Measurements from ENCODE around the gene ALDH1B1. TPM values are rescaled to one million over a fixed set of nuclear protein-coding genes. Genes with fewer than 3 reads are reported as not detected.

The ALDH1B1 gene
- total and polyA plus RNA-seq, 2 donors (not counting 1 experiment from before 2014, with no cell fraction given), result 16.2 to 17.4 TPM

- Histone ChIP-seq H3K4me3 (replicated peaks in 1 of 4; ENCODE audit: control extremely low read depth in 1 of 4, insufficient read depth in 1 of 4, low read depth in 3 of 4, low read length in 4 of 4) (no peak overlapping the region), H3K9ac (ENCODE audit: insufficient read depth, low read length) (no peak overlapping the region), H3K4me1 (ENCODE audit: control insufficient read depth, extremely low read depth, insufficient read depth, low read length) (no peaks in the 10 kb centered on the region), H3K27me3 (ENCODE audit: control insufficient read depth, insufficient read depth, low read length) (peaks cover 22% of the 10 kb centered on the region), H3K9me3 (ENCODE audit: control insufficient read depth, insufficient read depth, low read depth, low read length) (no peaks in the 10 kb centered on the region), H4K20me1 (ENCODE audit: control insufficient read depth, extremely low read depth, insufficient read depth, low read length) (no peaks in the 10 kb centered on the region), H2AFZ (ENCODE audit: low read length) (no peak overlapping the region), H3K27ac (ENCODE audit: insufficient read depth, low read length) (no peak overlapping the region), H3K4me2 (ENCODE audit: extremely low read depth, insufficient read depth, low read length) (no peak overlapping the region), H3K36me3 (ENCODE audit: control insufficient read depth, insufficient read depth, low read length) (no peaks in the 10 kb centered on the region), H3K79me2 (ENCODE audit: control insufficient read depth, insufficient read depth, low read length) (no peaks in the 10 kb centered on the region)
- DNase-seq (ENCODE audit: low read depth in 2 of 2), result no peak
- no peak for TF ChIP-seq EZH2 (IDR thresholded peaks at IDR 0.05; ENCODE audit: low read length, missing control alignments)
- no peak for TF ChIP-seq CTCF (conservative IDR thresholded peaks at IDR 0.05 in 1 of 2, IDR thresholded peaks at IDR 0.05 in 1 of 2; ENCODE audit: low read depth in 1 of 2, low read length in 2 of 2)
Measured at GRCh38 chr9:38347271-38347671, 45.2 kb upstream of the ALDH1B1 start.

DNA sequence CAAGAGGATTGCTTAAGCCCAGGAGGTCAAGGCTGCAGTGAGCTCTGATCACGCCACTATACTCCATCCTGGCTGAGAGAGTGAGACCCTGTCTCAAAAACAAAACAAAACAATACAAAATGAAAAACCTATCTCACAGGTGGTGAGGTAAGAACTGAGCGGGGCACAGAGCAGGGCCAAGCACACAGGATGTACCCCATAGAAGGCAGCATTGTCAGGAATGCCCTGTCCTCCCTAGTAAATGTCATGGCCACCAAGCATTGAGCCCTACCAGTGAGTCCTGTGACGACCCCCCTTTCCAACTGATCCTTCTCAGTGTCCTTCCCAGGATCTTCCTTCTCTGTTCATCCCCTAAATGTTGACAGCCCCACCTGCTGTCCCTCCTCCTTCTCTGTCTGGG lies 44.6 kb upstream of the ALDH1B1 start:
- H2AFZ ChIP-seq (ENCODE audit: low read length), result no peak overlapping the region
- H3K4me3 ChIP-seq (replicated peaks in 1 of 4; ENCODE audit: control extremely low read depth in 1 of 4, insufficient read depth in 1 of 4, low read depth in 3 of 4, low read length in 4 of 4), result no peak overlapping the region
- H3K36me3 ChIP-seq (ENCODE audit: control insufficient read depth, insufficient read depth, low read length), result no peaks in the 10 kb centered on the region
- H3K4me2 ChIP-seq (ENCODE audit: extremely low read depth, insufficient read depth, low read length), result no peak overlapping the region
- H3K9ac ChIP-seq (ENCODE audit: insufficient read depth, low read length), result no peak overlapping the region
- DNase-seq (ENCODE audit: low read depth in 2 of 2), result no peak
- H3K4me1 ChIP-seq (ENCODE audit: control insufficient read depth, extremely low read depth, insufficient read depth, low read length), result no peaks in the 10 kb centered on the region
- H3K27me3 ChIP-seq (ENCODE audit: control insufficient read depth, insufficient read depth, low read length), result peaks cover 19% of the 10 kb centered on the region
- H4K20me1 ChIP-seq (ENCODE audit: control insufficient read depth, extremely low read depth, insufficient read depth, low read length), result no peaks in the 10 kb centered on the region
- H3K79me2 ChIP-seq (ENCODE audit: control insufficient read depth, insufficient read depth, low read length), result no peaks in the 10 kb centered on the region
- H3K27ac ChIP-seq (ENCODE audit: insufficient read depth, low read length), result no peak overlapping the region
- H3K9me3 ChIP-seq (ENCODE audit: control insufficient read depth, insufficient read depth, low read depth, low read length), result no peaks in the 10 kb centered on the region
- TF ChIP-seq CTCF (conservative IDR thresholded peaks at IDR 0.05 in 1 of 2, IDR thresholded peaks at IDR 0.05 in 1 of 2; ENCODE audit: low read depth in 1 of 2, low read length in 2 of 2) (no peak), EZH2 (IDR thresholded peaks at IDR 0.05; ENCODE audit: low read length, missing control alignments) (no peak)

DNA sequence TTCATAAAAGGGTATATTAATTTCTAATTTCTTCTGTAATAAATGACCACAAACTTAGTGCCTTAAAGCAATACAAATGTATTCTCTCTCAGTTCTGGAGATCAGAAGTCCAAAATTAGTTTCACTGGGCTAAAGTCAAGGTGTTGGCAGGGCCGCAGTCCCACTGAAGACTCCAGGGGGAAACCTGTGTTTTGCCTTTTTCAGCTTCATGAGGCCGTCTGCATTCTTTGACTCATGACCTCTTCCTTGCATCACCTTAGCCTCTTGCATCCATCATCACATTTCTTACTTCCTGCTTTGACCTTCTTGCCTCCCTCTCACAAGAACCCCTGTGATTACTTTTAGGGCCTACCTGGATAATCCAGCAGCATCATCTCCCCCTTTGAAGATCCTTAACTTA lies 42.0 kb upstream of the ALDH1B1 start:
- no peak overlapping the region for H3K4me3 ChIP-seq (replicated peaks in 1 of 4; ENCODE audit: control extremely low read depth in 1 of 4, insufficient read depth in 1 of 4, low read depth in 3 of 4, low read length in 4 of 4)
- H3K79me2 ChIP-seq (ENCODE audit: control insufficient read depth, insufficient read depth, low read length), result no peaks in the 10 kb centered on the region
- H4K20me1 ChIP-seq (ENCODE audit: control insufficient read depth, extremely low read depth, insufficient read depth, low read length), result no peaks in the 10 kb centered on the region
- H3K4me1 ChIP-seq (ENCODE audit: control insufficient read depth, extremely low read depth, insufficient read depth, low read length), result no peaks in the 10 kb centered on the region
- no peak overlapping the region for H3K4me2 ChIP-seq (ENCODE audit: extremely low read depth, insufficient read depth, low read length)
- H3K9me3 ChIP-seq (ENCODE audit: control insufficient read depth, insufficient read depth, low read depth, low read length), result no peaks in the 10 kb centered on the region
- peaks cover 8% of the 10 kb centered on the region for H3K27me3 ChIP-seq (ENCODE audit: control insufficient read depth, insufficient read depth, low read length)
- H3K36me3 ChIP-seq (ENCODE audit: control insufficient read depth, insufficient read depth, low read length), result no peaks in the 10 kb centered on the region
- no peak for DNase-seq (ENCODE audit: low read depth in 2 of 2)
- no peak overlapping the region for H3K27ac ChIP-seq (ENCODE audit: insufficient read depth, low read length)
- no peak overlapping the region for H3K9ac ChIP-seq (ENCODE audit: insufficient read depth, low read length)
- H2AFZ ChIP-seq (ENCODE audit: low read length), result no peak overlapping the region
- TF ChIP-seq EZH2 (IDR thresholded peaks at IDR 0.05; ENCODE audit: low read length, missing control alignments), result no peak
- no peak for TF ChIP-seq CTCF (conservative IDR thresholded peaks at IDR 0.05 in 1 of 2, IDR thresholded peaks at IDR 0.05 in 1 of 2; ENCODE audit: low read depth in 1 of 2, low read length in 2 of 2)

Measured in fibroblast of lung (primary cell).